Epithelial cell of esophagus (primary cell): ENCODE results near the gene SLC35F3.
"Not testable (repeated sequence)": the region's sequence is repeated elsewhere in the genome, so short reads cannot be mapped to it uniquely, and the experiment has no call there.

Experiments
- DNase-seq: peaks from one replicate; pipeline ENCODE4 v3.0.0; 2010; ENCODE audit warnings: low read depth
- H3K4me3 ChIP-seq: 2 replicates; pipeline ENCODE4 v1.5.1; 2011; ENCODE audit warnings: mild to moderate bottlenecking, low read length, control low read depth
- TF ChIP-seq, protein P1 (sequence below): IDR thresholded peaks from 2 replicates; pipeline ENCODE4 v1.5.1; 2011; ENCODE audit warnings: low read depth, mild to moderate bottlenecking, low read length, control low read depth, inconsistent platforms; ENCODE audit not compliant: insufficient read depth; ENCODE audit errors: missing control alignments

Gene SLC35F3

DNA sequence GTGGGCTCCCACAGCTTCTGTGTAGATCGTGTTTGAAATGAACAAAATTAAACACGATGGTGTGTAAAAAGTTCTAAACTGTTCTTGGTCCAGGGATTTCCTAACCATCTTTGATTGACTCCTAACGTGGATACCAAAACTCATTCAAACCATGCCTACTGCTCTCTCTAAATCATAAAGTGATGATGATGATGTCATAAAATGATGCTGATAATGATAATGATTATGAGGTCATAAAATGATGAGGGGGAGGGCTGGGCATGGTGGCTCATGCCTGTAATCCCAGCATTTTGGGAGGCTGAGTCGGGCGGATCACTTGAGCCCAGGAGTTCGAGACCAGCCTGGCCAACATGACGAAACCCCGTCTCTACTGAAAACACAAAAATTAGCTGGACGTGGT, 335.5 kb downstream of the SLC35F3 start:
- no peak overlapping the region for H3K4me3 ChIP-seq
- no peak for DNase-seq
- TF ChIP-seq, protein P1, sequence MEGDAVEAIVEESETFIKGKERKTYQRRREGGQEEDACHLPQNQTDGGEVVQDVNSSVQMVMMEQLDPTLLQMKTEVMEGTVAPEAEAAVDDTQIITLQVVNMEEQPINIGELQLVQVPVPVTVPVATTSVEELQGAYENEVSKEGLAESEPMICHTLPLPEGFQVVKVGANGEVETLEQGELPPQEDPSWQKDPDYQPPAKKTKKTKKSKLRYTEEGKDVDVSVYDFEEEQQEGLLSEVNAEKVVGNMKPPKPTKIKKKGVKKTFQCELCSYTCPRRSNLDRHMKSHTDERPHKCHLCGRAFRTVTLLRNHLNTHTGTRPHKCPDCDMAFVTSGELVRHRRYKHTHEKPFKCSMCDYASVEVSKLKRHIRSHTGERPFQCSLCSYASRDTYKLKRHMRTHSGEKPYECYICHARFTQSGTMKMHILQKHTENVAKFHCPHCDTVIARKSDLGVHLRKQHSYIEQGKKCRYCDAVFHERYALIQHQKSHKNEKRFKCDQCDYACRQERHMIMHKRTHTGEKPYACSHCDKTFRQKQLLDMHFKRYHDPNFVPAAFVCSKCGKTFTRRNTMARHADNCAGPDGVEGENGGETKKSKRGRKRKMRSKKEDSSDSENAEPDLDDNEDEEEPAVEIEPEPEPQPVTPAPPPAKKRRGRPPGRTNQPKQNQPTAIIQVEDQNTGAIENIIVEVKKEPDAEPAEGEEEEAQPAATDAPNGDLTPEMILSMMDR, result no peak

DNA sequence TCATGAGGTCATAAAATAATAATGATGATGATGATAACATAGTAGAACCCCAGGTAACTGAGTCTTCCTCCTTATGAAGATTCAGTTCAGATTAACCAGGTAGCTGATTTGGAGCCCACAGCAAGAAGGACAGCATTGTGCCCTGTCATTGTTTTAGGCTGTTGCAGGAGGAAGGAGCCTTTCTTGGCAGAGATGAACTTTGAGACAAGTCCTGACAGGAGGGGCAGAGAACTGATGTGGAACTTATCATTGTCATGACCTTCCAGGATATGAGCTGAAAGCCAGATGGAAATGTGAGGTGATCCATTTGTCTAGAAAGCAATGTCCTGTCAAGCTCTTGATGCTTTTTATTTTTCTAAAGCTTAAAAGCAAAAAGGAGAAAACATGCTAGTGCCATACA, 336.2 kb downstream of the SLC35F3 start:
- TF ChIP-seq, protein P1, result no peak
- no peak overlapping the region for H3K4me3 ChIP-seq
- DNase-seq, result peak; percentile 76

DNA sequence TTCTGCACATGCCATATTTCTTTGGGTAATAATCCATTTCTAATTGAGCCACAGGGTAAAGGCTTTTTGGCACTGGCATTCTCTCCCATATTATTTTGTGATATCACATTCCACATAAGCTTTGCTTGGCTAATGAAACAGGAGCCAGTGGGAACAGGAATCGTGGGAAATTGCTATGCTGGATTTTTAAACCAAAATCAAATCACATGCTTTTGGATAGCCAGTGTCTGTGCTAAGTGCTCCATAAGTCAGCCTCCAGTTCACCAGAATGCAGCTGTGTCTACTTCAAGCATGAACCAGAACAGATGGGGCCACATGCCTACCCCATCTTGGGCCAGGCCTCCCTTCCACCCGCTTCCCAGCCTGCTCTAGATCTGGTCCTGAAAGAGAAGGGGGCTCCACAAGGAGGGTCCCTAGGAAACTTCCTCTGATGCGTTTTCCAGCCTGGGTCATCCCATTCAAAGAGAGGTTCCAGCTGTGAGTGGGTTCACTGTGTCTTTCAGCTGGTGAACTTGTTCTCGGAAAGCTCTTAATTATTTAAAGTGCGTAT, 337.5 kb downstream of the SLC35F3 start:
- TF ChIP-seq, protein P1, result no peak
- no peak for DNase-seq
- no peak overlapping the region for H3K4me3 ChIP-seq

DNA sequence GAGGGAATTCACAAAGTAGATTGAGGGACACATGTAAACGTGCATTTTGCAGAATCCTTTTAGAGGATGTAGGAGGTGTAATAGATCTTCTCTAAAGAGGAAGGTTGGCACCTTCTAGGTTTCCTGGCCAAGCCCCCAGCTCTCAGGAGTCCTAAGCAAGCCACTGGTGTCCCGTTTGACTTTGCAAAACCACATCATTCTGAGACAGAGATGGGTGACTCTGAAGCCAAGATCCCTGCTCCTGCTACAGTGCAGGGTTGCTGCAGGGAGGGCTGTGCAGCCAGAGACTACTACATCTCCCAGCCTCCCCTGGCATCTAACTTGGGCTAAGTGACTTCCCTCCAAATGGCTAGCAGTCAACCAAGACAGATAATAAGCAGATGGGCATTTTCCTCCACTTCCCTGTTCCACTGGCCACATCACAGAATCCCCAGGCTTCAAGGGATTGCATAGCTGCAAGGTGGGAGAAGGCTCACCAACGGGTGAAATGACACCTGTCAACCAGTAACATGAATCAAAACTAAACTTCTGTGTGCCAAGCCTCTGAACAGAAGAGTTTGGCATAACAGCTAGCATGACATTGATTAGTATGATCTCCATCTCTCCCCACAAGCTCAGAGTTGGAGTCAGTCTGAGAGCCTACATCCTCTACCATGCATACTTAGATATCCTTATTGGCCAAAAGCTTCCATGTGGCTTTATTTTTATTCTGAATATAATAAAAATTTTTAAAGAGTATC, 339.2 kb downstream of the SLC35F3 start:
- no peak overlapping the region for H3K4me3 ChIP-seq
- TF ChIP-seq, protein P1, result no peak
- no peak for DNase-seq

DNA sequence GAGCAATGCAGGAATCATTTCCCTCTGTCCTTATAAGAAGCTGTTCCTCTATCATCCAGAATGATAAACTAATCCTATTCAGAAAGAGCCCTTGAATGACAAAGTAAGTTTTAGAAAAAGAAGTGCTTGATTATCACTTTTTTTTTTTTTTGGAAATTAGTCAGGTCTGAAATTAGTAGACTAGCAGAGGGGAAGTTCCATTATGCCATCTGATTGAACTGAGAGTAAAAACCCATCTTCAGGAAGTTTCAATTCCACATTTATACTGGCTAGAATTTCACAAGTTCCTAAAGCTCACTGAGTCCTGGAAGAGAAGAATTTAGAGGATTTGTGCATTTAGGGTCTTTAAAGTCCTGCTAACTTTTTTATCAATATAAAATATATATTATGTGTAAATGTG, 340.0 kb downstream of the SLC35F3 start:
- TF ChIP-seq, protein P1, result no peak
- H3K4me3 ChIP-seq, result no peak overlapping the region

DNA sequence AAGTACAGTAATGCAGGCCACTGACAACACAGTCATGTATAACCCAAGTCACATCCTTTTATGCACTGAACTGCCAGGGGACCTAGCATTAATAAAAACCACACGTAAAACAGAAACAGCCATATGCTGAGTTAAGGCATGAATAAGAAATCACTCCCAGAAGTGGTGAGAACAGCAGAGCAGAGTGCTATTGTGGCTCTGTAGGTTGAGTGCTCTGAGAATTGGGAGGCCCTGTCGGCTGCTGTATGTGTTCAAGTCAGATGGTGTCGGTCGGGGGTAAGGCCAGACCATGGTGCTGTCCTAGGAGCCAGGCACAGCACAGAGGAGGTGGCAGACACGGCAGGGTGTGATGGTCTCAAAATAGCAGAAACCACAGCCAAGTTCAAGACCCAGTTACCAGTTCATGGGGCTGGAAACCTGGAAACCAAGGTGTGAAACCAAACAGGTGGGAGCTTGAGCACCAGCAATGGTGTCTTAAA, 342.2 kb downstream of the SLC35F3 start:
- no peak for DNase-seq
- TF ChIP-seq, protein P1, result no peak
- H3K4me3 ChIP-seq, result no peak overlapping the region

More for the DNA sequence above, 340.0 kb downstream of the SLC35F3 start:
- DNase-seq, result no peak

DNA sequence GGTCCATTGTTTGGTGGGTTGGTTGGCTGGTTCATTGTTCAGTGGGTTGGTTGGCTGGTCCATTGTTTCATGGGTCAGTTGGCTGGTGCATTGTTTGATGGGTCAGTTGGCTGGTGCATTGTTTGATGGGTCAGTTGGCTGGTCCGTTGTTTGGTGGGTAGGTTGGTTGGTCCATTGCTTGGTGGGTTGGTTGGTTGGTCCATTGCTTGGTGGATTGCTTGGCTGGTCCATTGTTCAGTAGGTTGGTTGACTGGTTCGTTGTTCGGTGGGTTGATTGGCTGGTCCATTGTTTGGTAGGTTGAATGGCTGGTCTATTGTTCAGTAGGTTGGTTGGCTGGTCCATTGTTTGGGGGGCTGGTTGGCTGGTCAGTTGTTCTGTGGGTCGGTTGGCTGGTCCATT, 343.3 kb downstream of the SLC35F3 start:
- DNase-seq, H3K4me3 ChIP-seq: not testable (repeated sequence)
